DOHH2 (cell line): ENCODE measurements around the gene PAPOLB.

Experiments
- CTCF ChIP-seq: fragments of 200-600 bp; sonication (generic); IDR thresholded peaks from one replicate; pipeline ENCODE4 v1.5.1; 2014; ENCODE audit warnings: antibody characterized with exemption, mild to moderate bottlenecking, low read depth, low read length; ENCODE audit not compliant: poor library complexity, severe bottlenecking
- EZH2phosphoT487 ChIP-seq: fragments of 200-600 bp; sonication (generic); IDR thresholded peaks from 2 replicates; pipeline ENCODE4 v1.6.1; 2017; ENCODE audit warnings: borderline replicate concordance, mild to moderate bottlenecking, antibody characterized with exemption, low read length, moderate library complexity, mixed read lengths

GRCh38 chr7:4837803-4838625, 23.8 kb downstream of the PAPOLB start:
- TF ChIP-seq CTCF, result no peak
- no peak for TF ChIP-seq EZH2phosphoT487
